CD4-positive, alpha-beta memory T cell (primary cell): ENCODE data around the gene GRM4. TPM values are rescaled to one million over a fixed set of nuclear protein-coding genes. Genes with fewer than 3 reads are reported as not detected.

Experiments used
- CTCF ChIA-PET: fragments of 350-600 bp; sonication (Branson Sonifier 250); formaldehyde crosslinking; loops from one replicate; lab custom pipeline; 2021; ENCODE audit warnings: inconsistent platforms; ENCODE audit not compliant: partially characterized antibody; lab: Charles Lee
- POLR2A ChIA-PET: fragments of 350-600 bp; sonication (Branson Sonifier 250); formaldehyde crosslinking; loops from one replicate; lab custom pipeline; 2021; ENCODE audit not compliant: partially characterized antibody; lab: Charles Lee
- DNase-seq, 5 donors: peaks; one replicate each; pipeline versions ENCODE4 v3.0.0 to v3.0.0-alpha.2; 2020 to 2022; ENCODE audit warnings: mixed read lengths in 1 of 5
- H3K27ac ChIP-seq: one replicate; pipeline ENCODE4 v1.7.0; 2013; ENCODE audit warnings: low read depth, low read length
- H3K27me3 ChIP-seq: 2 replicates; pipeline ENCODE4 v1.7.0; 2013; ENCODE audit warnings: mild to moderate bottlenecking, low read length, moderate library complexity; ENCODE audit not compliant: insufficient read depth
- H3K36me3 ChIP-seq: 2 replicates; pipeline ENCODE4 v1.7.0; 2013; ENCODE audit warnings: mild to moderate bottlenecking, low read length, moderate library complexity; ENCODE audit not compliant: insufficient read depth
- H3K4me1 ChIP-seq: 2 replicates; pipeline ENCODE4 v1.7.0; 2013; ENCODE audit warnings: mild to moderate bottlenecking, low read length, moderate library complexity; ENCODE audit not compliant: insufficient read depth
- H3K4me3 ChIP-seq, 2 donors: one replicate each; pipeline ENCODE4 v1.7.0; 2013; ENCODE audit warnings: low read length in 2 of 2, mild to moderate bottlenecking in 1 of 2
- H3K9me3 ChIP-seq, 2 donors: one replicate each; pipeline ENCODE4 v1.7.0; 2013; ENCODE audit warnings: low read length in 2 of 2, control low read depth in 1 of 2; ENCODE audit not compliant: control insufficient read depth in 1 of 2
- H3K27ac Mint-ChIP-seq, 7 donors: one replicate each; pipeline ENCODE4 v1.8.0; 2020 to 2021; ENCODE audit warnings: mixed read lengths in 7 of 7, mild to moderate bottlenecking in 6 of 7, inconsistent platforms in 3 of 7, moderate library complexity in 3 of 7
- H3K27me3 Mint-ChIP-seq, 2 donors: one replicate each; pipeline ENCODE4 v1.8.0; 2020 to 2021; ENCODE audit warnings: mixed read lengths in 2 of 2
- H3K36me3 Mint-ChIP-seq, 2 donors: one replicate each; pipeline ENCODE4 v1.8.0; 2020 to 2021; ENCODE audit warnings: mixed read lengths in 2 of 2, inconsistent platforms in 1 of 2, mild to moderate bottlenecking in 1 of 2
- H3K4me1 Mint-ChIP-seq, 4 donors: one replicate each; pipeline ENCODE4 v1.8.0; 2020 to 2021; ENCODE audit warnings: mixed read lengths in 4 of 4, mild to moderate bottlenecking in 1 of 4
- H3K4me3 Mint-ChIP-seq, 8 donors: one replicate each; pipeline ENCODE4 v1.8.0; 2020 to 2021; ENCODE audit warnings: mixed read lengths in 8 of 8, mild to moderate bottlenecking in 7 of 8, moderate library complexity in 6 of 8, inconsistent platforms in 3 of 8
- H3K9me3 Mint-ChIP-seq, 8 donors: one replicate each; pipeline ENCODE4 v1.8.0; 2020 to 2021; ENCODE audit warnings: mixed read lengths in 8 of 8, mild to moderate bottlenecking in 5 of 8, inconsistent platforms in 3 of 8, moderate library complexity in 1 of 8
- intact Hi-C: fragments of 100-400 bp; cut with micrococcal nuclease; formaldehyde crosslinking; loops from one replicate; pipeline ENCODE4 v1.15.1; 2023
- polyA plus RNA-seq, 2 donors: library from polyadenylated mRNA; unstranded; fragments of 300-500 nt; fragmentation: Illumina TruSeq; gene quantifications; one replicate each; pipeline ENCODE4 v1.2.3, GENCODE V29; 2021
- total RNA-seq, 2 experiments: library from RNA; stranded (reverse); gene quantifications; one replicate each; pipeline ENCODE4 v1.2.3, GENCODE V29; 2021

GRM4 gene
- total and polyA plus RNA-seq, 4 experiments from 2014 or later = 0.09 TPM; not detected in 3

- Histone ChIP-seq H3K4me3 (no peak overlapping the region), H3K27me3 (peaks cover 4% of the 10 kb centered on the region), H3K27ac (no peak overlapping the region), H3K36me3 (no peaks in the 10 kb centered on the region), H3K9me3 (no peaks in the 10 kb centered on the region), H3K4me1 (no peaks in the 10 kb centered on the region)
- CTCF ChIA-PET = no interaction called here
- POLR2A ChIA-PET = no interaction called here
- intact Hi-C loops = no loop called here
- DNase-seq = no peak
- Mint-ChIP-seq H3K36me3 (no peaks in the 10 kb centered on the region), H3K4me3 (no peak overlapping the region), H3K27ac (no peak overlapping the region), H3K27me3 (peaks cover 38 to 39% of the 10 kb centered on the region in 2 donors), H3K4me1 (peaks cover 0 to 4% (median 1%) of the 10 kb centered on the region in 4 donors), H3K9me3 (peaks cover 0 to 4% (median 2%) of the 10 kb centered on the region in 8 donors)
Observed at GRCh38 chr6:34131326-34132290, 14.3 kb downstream of the GRM4 start.

GRCh38 chr6:34130862-34131261 lies 15.0 kb downstream of the GRM4 start:
- Mint-ChIP-seq H3K4me3 (no peak overlapping the region), H3K9me3 (peaks cover 0 to 4% (median 2%) of the 10 kb centered on the region in 8 donors), H3K27ac (no peak overlapping the region), H3K27me3 (peaks cover 38 to 41% of the 10 kb centered on the region in 2 donors), H3K4me1 (peaks cover 0 to 4% (median 1%) of the 10 kb centered on the region in 4 donors), H3K36me3 (no peaks in the 10 kb centered on the region)
- no peak overlapping the region for H3K4me3 ChIP-seq
- ChIA-PET POLR2A (no interaction called here), CTCF (no interaction called here)
- intact Hi-C loops = no loop called here
- no peaks in the 10 kb centered on the region for H3K9me3 ChIP-seq
- no peak overlapping the region for H3K27ac ChIP-seq
- DNase-seq = no peak
- peaks cover 4% of the 10 kb centered on the region for H3K27me3 ChIP-seq
- H3K4me1 ChIP-seq = no peaks in the 10 kb centered on the region
- no peaks in the 10 kb centered on the region for H3K36me3 ChIP-seq

DNA sequence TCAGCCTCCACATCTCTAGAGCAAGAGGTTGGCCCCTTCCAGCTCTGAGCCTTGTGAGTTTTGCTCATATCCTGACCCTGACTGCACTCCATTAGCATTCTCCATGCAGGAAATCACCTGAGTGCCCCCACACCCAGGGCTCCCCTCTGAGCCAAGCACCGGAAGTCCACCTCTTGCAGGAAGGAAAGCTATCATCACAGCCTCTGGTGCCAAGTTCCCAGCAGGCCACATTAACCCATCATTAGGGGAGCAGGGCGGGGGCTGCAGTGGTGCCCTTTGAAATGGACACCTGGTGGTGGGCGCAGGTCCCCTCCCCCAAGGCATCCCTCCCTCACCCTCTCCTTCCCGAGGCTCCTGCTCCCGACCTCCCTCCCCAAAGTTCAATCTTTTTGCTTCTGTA lies 16.1 kb downstream of the GRM4 start:
- Mint-ChIP-seq H3K27me3 (peaks cover 34% of the 10 kb centered on the region in 2 donors), H3K27ac (no peak overlapping the region), H3K9me3 (peaks cover 0 to 4% (median 2%) of the 10 kb centered on the region in 8 donors), H3K4me3 (no peak overlapping the region), H3K4me1 (peaks cover 0 to 4% (median 1%) of the 10 kb centered on the region in 4 donors), H3K36me3 (no peaks in the 10 kb centered on the region)
- Histone ChIP-seq H3K4me3 (no peak overlapping the region), H3K27me3 (peaks cover 4% of the 10 kb centered on the region), H3K4me1 (no peaks in the 10 kb centered on the region), H3K36me3 (no peaks in the 10 kb centered on the region), H3K27ac (no peak overlapping the region), H3K9me3 (no peaks in the 10 kb centered on the region)
- POLR2A ChIA-PET = no interaction called here
- intact Hi-C loops = no loop called here
- CTCF ChIA-PET = interaction anchor here (1.0 kb wide), 1 partner anchor 12 kb away, joined by 3 read pairs; no protein-coding TSS in a partner anchor
- no peak for DNase-seq

DNA sequence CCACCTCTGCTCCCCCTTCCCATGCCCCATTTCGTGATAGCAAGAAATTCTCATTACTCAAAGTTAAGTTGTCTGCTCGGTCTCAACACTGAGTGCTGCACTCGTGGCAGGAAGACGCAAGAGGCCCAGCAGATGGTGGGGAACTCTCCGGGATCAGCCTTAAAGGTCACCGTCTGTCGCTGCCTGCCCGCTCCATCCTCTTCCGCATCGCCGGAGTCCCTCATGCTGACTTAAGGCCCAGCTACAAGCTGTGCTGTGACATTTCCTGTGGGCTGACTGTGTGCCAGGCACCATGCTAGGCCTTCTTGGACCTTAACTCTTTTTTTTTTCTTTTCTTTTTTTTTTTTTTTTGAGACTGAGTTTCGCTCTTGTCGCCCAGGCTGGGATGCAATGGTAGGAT lies 17.8 kb downstream of the GRM4 start:
- DNase-seq = no peak
- Histone ChIP-seq H3K9me3 (no peaks in the 10 kb centered on the region), H3K36me3 (no peaks in the 10 kb centered on the region), H3K4me3 (no peak overlapping the region), H3K27me3 (peaks cover 4% of the 10 kb centered on the region), H3K4me1 (no peaks in the 10 kb centered on the region), H3K27ac (no peak overlapping the region)
- POLR2A ChIA-PET = no interaction called here
- Mint-ChIP-seq H3K27ac (no peak overlapping the region), H3K36me3 (no peaks in the 10 kb centered on the region), H3K9me3 (peaks cover 0 to 4% (median 2%) of the 10 kb centered on the region in 8 donors), H3K4me1 (peaks cover 0 to 4% (median 1%) of the 10 kb centered on the region in 4 donors), H3K4me3 (no peak overlapping the region), H3K27me3 (peaks cover 32 to 33% of the 10 kb centered on the region in 2 donors)
- CTCF ChIA-PET = no interaction called here
- intact Hi-C loops = no loop called here

DNA sequence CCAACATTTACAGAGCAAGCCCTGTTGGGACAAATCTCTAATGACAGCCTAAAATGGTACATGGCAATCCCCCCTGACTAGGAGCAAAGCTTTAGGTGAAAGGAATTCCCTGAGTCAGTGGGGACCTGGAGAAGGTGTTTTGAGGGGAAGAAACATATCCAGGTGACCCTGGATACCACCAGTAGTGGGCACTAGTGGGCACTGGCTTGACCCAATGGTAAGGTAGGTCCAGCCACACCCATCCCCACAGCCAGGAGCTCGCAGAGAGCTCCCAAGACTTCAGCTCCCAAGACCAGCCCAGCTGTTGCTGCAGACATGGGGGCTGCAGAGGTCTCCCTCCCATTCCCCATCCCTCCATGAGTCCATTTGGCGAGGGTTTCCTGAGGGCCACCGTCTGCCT lies 19.5 kb downstream of the GRM4 start:
- Mint-ChIP-seq H3K36me3 (no peaks in the 10 kb centered on the region), H3K27me3 (peaks cover 21 to 23% of the 10 kb centered on the region in 2 donors)
- CTCF ChIA-PET = no interaction called here

GRCh38 chr6:34125939-34126338 lies 19.9 kb downstream of the GRM4 start:
- no peak for DNase-seq
- H3K4me1 ChIP-seq = no peaks in the 10 kb centered on the region
- ChIA-PET CTCF (no interaction called here), POLR2A (interaction anchor here (1.1 kb wide), 1 partner anchor 14 kb away, joined by 3 read pairs; no protein-coding TSS in a partner anchor)
- Mint-ChIP-seq H3K27me3 (peaks cover 18 to 21% of the 10 kb centered on the region in 2 donors), H3K27ac (no peak overlapping the region), H3K4me1 (no peaks in the 10 kb centered on the region), H3K36me3 (no peaks in the 10 kb centered on the region), H3K4me3 (no peak overlapping the region), H3K9me3 (no peaks in the 10 kb centered on the region)
- H3K27me3 ChIP-seq = no peaks in the 10 kb centered on the region
- intact Hi-C loops = no loop called here
- H3K9me3 ChIP-seq = no peaks in the 10 kb centered on the region
- no peak overlapping the region for H3K27ac ChIP-seq
- no peaks in the 10 kb centered on the region for H3K36me3 ChIP-seq
- no peak overlapping the region for H3K4me3 ChIP-seq

More for the DNA sequence above, 19.5 kb downstream of the GRM4 start:
- Histone ChIP-seq H3K4me1 (no peaks in the 10 kb centered on the region), H3K27ac (no peak overlapping the region), H3K27me3 (no peaks in the 10 kb centered on the region), H3K9me3 (no peaks in the 10 kb centered on the region), H3K36me3 (no peaks in the 10 kb centered on the region), H3K4me3 (no peak overlapping the region)
- Mint-ChIP-seq H3K9me3 (no peaks in the 10 kb centered on the region), H3K27ac (no peak overlapping the region), H3K4me1 (no peaks in the 10 kb centered on the region), H3K4me3 (no peak overlapping the region)
- POLR2A ChIA-PET = interaction anchor here (1.1 kb wide), 1 partner anchor 15 kb away, joined by 3 read pairs; no protein-coding TSS in a partner anchor
- DNase-seq = no peak
- intact Hi-C loops = no loop called here

GRCh38 chr6:34120953-34121675 lies 24.8 kb downstream of the GRM4 start:
- POLR2A ChIA-PET = no interaction called here
- DNase-seq = no peak
- H3K27ac Mint-ChIP-seq = no peak overlapping the region
- no peaks in the 10 kb centered on the region for H3K4me1 Mint-ChIP-seq
- no peaks in the 10 kb centered on the region for H3K36me3 ChIP-seq
- intact Hi-C loops = no loop called here
- H3K4me3 Mint-ChIP-seq = no peak overlapping the region
- no peaks in the 10 kb centered on the region for H3K27me3 ChIP-seq
- no peak overlapping the region for H3K27ac ChIP-seq
- peaks cover 13 to 18% of the 10 kb centered on the region in 2 donors for H3K27me3 Mint-ChIP-seq
- H3K36me3 Mint-ChIP-seq = no peaks in the 10 kb centered on the region
- H3K4me1 ChIP-seq = no peaks in the 10 kb centered on the region
- CTCF ChIA-PET = no interaction called here
- H3K4me3 ChIP-seq = no peak overlapping the region
- no peaks in the 10 kb centered on the region for H3K9me3 ChIP-seq
- H3K9me3 Mint-ChIP-seq = no peaks in the 10 kb centered on the region
